ENCODE data around the gene SESN1. TPM values are rescaled to one million over a fixed set of nuclear protein-coding genes. Genes with fewer than 3 reads are reported as not detected.

The SESN1 gene
- total RNA-seq, 1 experiment from 2014 or later = 17.5 TPM

DNA sequence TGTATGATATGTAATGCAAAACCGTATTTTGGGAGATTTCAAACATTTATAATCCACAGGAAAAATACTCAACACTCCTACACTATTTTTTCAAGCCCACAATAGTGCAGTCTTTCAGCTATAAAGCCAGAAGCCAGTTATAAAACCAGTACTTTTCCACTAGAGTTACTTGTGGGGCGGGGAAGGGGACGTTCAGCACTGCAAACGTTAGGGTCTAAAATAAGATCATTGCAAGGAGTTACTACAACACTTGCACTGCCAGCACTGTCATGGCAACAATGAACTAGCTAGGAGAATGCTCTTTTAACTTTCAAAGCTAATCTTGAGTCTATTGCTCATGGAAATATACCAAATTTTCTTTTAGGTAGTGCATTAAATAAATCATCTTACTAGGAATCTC, 14.7 kb downstream of the SESN1 start:
- Histone ChIP-seq H4K20me1 (ENCODE audit: control insufficient read depth, insufficient read depth, insufficient read length) (no peaks in the 10 kb centered on the region), H2BK120ac (ENCODE audit: low read depth, low read length, poor library complexity, severe bottlenecking) (no peak overlapping the region), H3T11ph (ENCODE audit: low read length) (no peak overlapping the region), H3K23ac (ENCODE audit: insufficient read length, low read depth, low read length) (no peak overlapping the region), H2AFZ (ENCODE audit: low read length) (no peak overlapping the region), H3K27me3 (ENCODE audit: insufficient read depth, low read length) (no peaks in the 10 kb centered on the region), H3K4me1 (ENCODE audit: insufficient read depth, low read length) (no peaks in the 10 kb centered on the region), H3K27ac (ENCODE audit: insufficient read length, low read depth, low read length) (no peak overlapping the region), H3K9ac (ENCODE audit: extremely low read depth, insufficient read length, low read length) (no peak overlapping the region), H3K9me3 (ENCODE audit: control insufficient read depth, low read depth, low read length) (no peaks in the 10 kb centered on the region), H2BK15ac (ENCODE audit: low read depth, low read length) (no peak overlapping the region), H3K79me1 (ENCODE audit: insufficient read depth, low read depth, low read length, poor library complexity, severe bottlenecking) (no peaks in the 10 kb centered on the region), H2BK20ac (ENCODE audit: low read depth, low read length, poor library complexity, severe bottlenecking) (no peak overlapping the region), H3K4ac (ENCODE audit: low read depth, low read length) (no peak overlapping the region), H2BK12ac (ENCODE audit: insufficient read length, low read depth, low read length) (no peak overlapping the region), H4K8ac (replicated peaks; ENCODE audit: insufficient read length, low read depth, low read length) (no peak overlapping the region), H2BK5ac (ENCODE audit: insufficient read length, low read length) (no peak overlapping the region), H3K14ac (ENCODE audit: insufficient read depth, low read length) (no peak overlapping the region), H3K23me2 (ENCODE audit: insufficient read length, low read depth, low read length, poor library complexity, severe bottlenecking) (no peaks in the 10 kb centered on the region), H4K91ac (ENCODE audit: insufficient read length, low read depth, low read length) (no peak overlapping the region), H3K56ac (ENCODE audit: insufficient read length, low read depth, low read length) (no peak overlapping the region), H3K79me2 (ENCODE audit: insufficient read depth, low read length) (no peaks in the 10 kb centered on the region), H4K5ac (ENCODE audit: insufficient read length, low read depth, low read length) (no peak overlapping the region), H3K4me2 (ENCODE audit: insufficient read depth, insufficient read length, low read length) (no peak overlapping the region), H3K18ac (ENCODE audit: insufficient read length, low read depth, low read length) (no peak overlapping the region), H2AK5ac (ENCODE audit: insufficient read length, low read length) (no peak overlapping the region)
- no peaks in the 10 kb centered on the region for H3K27me3 Mint-ChIP-seq (ENCODE audit: low read depth)
- H3K36me3 Mint-ChIP-seq (ENCODE audit: insufficient read depth in 1 of 3, low read depth in 3 of 3) = no peaks in the 10 kb centered on the region
- no peak overlapping the region for H3K27ac Mint-ChIP-seq
- TF ChIP-seq CTCF (conservative IDR thresholded peaks at IDR 0.05) = no peak
- no peak for DNase-seq
- WGBS (ENCODE audit: extremely low coverage, insufficient read length, low lambda C conversion rate) = no CpG with 5 or more reads among the region's 4 CpGs
- no peaks in the 10 kb centered on the region for H3K9me3 Mint-ChIP-seq
- H3K4me1 Mint-ChIP-seq = 0 out of 4 replicates have a peak, but pooled peaks cover 0 to 2% of the 10 kb centered on the region in 2 experiments
- no peak overlapping the region for H3K4me3 Mint-ChIP-seq

All from H9 (cell line).